ENCODE measurements around the gene CKAP2L.

DNA sequence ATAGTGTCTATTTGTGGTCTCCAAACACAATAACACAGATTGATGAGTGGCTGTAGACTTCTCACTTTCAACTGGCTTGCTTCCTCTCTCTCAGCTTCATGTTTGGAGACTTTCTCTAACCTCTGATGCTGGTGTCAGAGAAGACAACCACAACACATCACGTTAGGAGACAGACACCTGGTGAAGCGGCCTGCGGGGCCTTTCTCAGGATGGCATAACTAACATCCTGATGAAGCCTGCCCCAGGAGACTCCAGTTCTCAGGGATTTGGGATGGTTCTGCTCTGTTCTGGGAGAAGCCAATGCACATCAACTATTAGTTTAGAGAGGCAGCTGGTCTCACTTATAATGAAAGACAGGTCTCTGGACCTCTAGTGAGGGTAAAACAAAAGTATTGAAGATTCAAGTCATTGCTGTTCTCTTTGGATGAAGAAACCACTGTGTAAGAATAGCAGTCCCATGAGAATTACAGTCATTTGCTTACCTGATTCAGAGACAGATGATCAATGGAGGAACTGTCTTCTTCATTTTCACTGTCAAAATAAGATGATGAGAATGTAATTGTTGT is 17.9 kb upstream of the CKAP2L start:
- TF ChIP-seq CTCF (IDR thresholded peaks at IDR 0.05) = no peak
- TF ChIP-seq POLR2AphosphoS5 (IDR thresholded peaks at IDR 0.05) = no peak
